Measurements from ENCODE around the gene NDOR1. TPM values are rescaled to one million over a fixed set of nuclear protein-coding genes. Genes with fewer than 3 reads are reported as not detected.
"Not testable (repeated sequence)": the region's sequence is repeated elsewhere in the genome, so short reads cannot be mapped to it uniquely, and the experiment has no call there.

NDOR1 gene
- total RNA-seq, 3 donors from 2014 or later (not counting 1 experiment from before 2014, with no cell fraction given) = 31.1 to 36.0 (median 31.9) TPM

DNA sequence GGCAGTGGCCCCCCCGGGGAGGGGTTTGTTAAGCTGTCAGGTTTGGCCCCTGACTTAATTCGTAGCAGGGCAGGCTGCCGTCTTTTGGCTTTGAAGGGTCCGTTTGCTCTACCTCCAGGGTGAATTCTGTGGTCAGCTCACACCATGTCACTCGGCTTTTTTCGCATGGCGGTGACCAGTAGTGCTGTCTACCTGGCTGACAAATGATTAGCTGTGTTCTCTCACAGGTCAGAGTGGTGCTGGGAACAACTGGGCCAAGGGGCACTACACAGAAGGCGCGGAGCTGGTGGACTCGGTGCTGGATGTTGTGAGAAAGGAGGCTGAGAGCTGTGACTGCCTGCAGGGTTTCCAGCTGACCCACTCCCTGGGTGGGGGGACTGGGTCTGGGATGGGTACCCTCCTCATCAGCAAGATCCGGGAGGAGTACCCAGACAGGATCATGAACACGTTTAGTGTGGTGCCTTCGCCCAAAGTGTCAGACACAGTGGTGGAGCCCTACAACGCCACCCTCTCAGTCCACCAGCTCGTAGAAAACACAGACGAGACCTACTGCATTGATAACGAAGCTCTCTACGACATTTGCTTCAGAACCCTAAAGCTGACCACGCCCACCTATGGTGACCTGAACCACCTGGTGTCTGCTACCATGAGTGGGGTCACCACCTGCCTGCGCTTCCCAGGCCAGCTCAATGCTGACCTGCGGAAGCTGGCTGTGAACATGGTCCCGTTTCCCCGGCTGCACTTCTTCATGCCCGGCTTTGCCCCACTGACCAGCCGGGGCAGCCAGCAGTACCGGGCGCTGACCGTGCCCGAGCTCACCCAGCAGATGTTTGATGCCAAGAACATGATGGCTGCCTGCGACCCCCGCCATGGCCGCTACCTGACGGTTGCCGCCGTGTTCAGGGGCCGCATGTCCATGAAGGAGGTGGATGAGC is 37.0 kb downstream of the NDOR1 start:
- peaks cover 38% of the 10 kb centered on the region for H3K4me1 ChIP-seq (ENCODE audit: control insufficient read depth, insufficient read depth, low read length)
- H3K27me3 ChIP-seq (ENCODE audit: control insufficient read depth, insufficient read depth, low read length) = no peaks in the 10 kb centered on the region
- TF ChIP-seq, protein P1, sequence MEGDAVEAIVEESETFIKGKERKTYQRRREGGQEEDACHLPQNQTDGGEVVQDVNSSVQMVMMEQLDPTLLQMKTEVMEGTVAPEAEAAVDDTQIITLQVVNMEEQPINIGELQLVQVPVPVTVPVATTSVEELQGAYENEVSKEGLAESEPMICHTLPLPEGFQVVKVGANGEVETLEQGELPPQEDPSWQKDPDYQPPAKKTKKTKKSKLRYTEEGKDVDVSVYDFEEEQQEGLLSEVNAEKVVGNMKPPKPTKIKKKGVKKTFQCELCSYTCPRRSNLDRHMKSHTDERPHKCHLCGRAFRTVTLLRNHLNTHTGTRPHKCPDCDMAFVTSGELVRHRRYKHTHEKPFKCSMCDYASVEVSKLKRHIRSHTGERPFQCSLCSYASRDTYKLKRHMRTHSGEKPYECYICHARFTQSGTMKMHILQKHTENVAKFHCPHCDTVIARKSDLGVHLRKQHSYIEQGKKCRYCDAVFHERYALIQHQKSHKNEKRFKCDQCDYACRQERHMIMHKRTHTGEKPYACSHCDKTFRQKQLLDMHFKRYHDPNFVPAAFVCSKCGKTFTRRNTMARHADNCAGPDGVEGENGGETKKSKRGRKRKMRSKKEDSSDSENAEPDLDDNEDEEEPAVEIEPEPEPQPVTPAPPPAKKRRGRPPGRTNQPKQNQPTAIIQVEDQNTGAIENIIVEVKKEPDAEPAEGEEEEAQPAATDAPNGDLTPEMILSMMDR (IDR thresholded peaks at IDR 0.05) = no peak
- 87% methylated on average over 36 of the region's 36 CpGs for WGBS (ENCODE audit: insufficient coverage)
- H3K27ac ChIP-seq (ENCODE audit: low read length) = no peak overlapping the region
- Mint-ChIP-seq H3K36me3 (no peaks in the 10 kb centered on the region), H3K4me3 (peak overlapping the region; percentile 80), H3K27me3 (ENCODE audit: low read depth in 2 of 2) (peaks cover 0 to 4% of the 10 kb centered on the region in 2 donors), H3K4me1 (peaks cover 19 to 32% of the 10 kb centered on the region in 2 donors), H3K9me3 (no peaks in the 10 kb centered on the region), H3K27ac (peak overlapping the region; percentile 86 to 94)
- DNase-seq = no peak
- intact Hi-C loops (cut with micrococcal nuclease) = loop anchor here (5.0 kb wide), 2 partner anchors 40 to 450 kb away; partner anchors contain the start of genes TMEM141 and TPRN
- peaks cover 17% of the 10 kb centered on the region for H3K36me3 ChIP-seq (ENCODE audit: control insufficient read depth, insufficient read depth, low read length)
- no peak for ATAC-seq
- H3K9me3 ChIP-seq (ENCODE audit: control insufficient read depth, insufficient read depth, low read length) = no peaks in the 10 kb centered on the region
- H3K4me3 ChIP-seq (ENCODE audit: low read length) = peak overlapping the region; percentile 39

DNA sequence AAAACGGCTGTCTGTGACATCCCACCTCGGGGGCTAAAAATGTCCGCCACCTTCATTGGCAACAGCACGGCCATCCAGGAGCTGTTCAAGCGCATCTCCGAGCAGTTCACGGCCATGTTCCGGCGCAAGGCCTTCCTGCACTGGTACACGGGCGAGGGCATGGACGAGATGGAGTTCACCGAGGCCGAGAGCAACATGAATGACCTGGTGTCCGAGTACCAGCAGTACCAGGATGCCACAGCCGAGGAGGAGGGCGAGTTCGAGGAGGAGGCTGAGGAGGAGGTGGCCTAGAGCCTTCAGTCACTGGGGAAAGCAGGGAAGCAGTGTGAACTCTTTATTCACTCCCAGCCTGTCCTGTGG is 37.7 kb downstream of the NDOR1 start:
- peaks cover 19 to 30% of the 10 kb centered on the region in 2 donors for H3K4me1 Mint-ChIP-seq
- not testable (repeated sequence) for H3K36me3 Mint-ChIP-seq; H3K27ac ChIP-seq (ENCODE audit: low read length); ATAC-seq; H3K27me3 ChIP-seq (ENCODE audit: control insufficient read depth, insufficient read depth, low read length); H3K9me3 Mint-ChIP-seq; H3K27ac Mint-ChIP-seq; H3K4me3 ChIP-seq (ENCODE audit: low read length); H3K4me3 Mint-ChIP-seq; H3K27me3 Mint-ChIP-seq (ENCODE audit: low read depth in 2 of 2); DNase-seq; H3K9me3 ChIP-seq (ENCODE audit: control insufficient read depth, insufficient read depth, low read length)
- H3K36me3 ChIP-seq (ENCODE audit: control insufficient read depth, insufficient read depth, low read length) = peaks cover 17% of the 10 kb centered on the region
- intact Hi-C loops (cut with micrococcal nuclease) = loop anchor here (5.0 kb wide), 2 partner anchors 41 to 451 kb away; partner anchors contain the start of genes TMEM141 and TPRN
- peaks cover 33% of the 10 kb centered on the region for H3K4me1 ChIP-seq (ENCODE audit: control insufficient read depth, insufficient read depth, low read length)
- 95% methylated on average over 17 of the region's 18 CpGs for WGBS (ENCODE audit: insufficient coverage)

DNA sequence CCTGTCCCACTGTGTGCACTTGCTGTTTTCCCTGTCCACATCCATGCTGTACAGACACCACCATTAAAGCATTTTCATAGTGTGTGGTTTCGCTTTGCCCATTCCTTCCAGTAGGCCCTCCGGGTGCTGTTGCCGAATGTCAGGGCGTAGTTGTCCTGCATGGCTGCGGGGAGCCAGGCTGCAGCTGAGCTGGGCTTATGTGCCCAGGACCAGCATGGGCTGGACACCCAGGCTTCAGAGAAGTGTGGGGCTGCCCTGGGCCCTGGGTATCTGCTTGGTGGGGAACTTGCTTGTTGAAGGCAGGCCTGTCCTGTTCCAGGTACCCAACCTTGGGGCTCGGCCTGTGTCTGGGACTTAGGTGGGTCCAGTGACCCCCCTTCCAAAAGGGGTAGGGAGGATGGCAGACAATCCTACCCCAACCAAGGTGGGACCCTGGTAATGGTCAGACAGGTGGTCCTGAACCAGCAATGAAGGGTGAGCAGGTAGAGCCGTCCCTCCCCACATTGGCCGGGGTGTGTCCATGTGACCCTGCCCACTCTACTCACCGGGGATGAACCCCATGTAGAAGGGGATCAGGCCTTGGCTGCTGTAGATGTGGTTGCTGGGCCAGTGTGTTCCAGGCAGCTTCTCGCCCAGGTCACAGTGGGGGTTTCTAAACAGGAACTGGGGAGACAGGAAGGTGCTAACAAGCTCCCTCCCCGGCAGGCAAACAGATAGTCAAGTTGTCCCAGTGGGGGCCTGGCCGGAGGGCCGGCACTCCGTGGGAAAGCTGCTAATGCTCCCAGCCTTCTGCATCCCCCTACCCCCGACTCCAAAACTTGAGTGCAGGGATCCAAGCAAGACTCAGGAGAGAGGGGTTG is 38.4 kb downstream of the NDOR1 start:
- no peaks in the 10 kb centered on the region for H3K9me3 ChIP-seq (ENCODE audit: control insufficient read depth, insufficient read depth, low read length)
- Mint-ChIP-seq H3K4me1 (peaks cover 19 to 29% of the 10 kb centered on the region in 2 donors), H3K27me3 (ENCODE audit: low read depth in 2 of 2) (peaks cover 0 to 4% of the 10 kb centered on the region in 2 donors), H3K9me3 (no peaks in the 10 kb centered on the region), H3K36me3 (no peaks in the 10 kb centered on the region), H3K27ac (peak overlapping the region in 1 of 2 donors; percentile 54), H3K4me3 (no peak overlapping the region)
- no peaks in the 10 kb centered on the region for H3K27me3 ChIP-seq (ENCODE audit: control insufficient read depth, insufficient read depth, low read length)
- H3K36me3 ChIP-seq (ENCODE audit: control insufficient read depth, insufficient read depth, low read length) = peaks cover 17% of the 10 kb centered on the region
- peaks cover 27% of the 10 kb centered on the region for H3K4me1 ChIP-seq (ENCODE audit: control insufficient read depth, insufficient read depth, low read length)
- intact Hi-C loops (cut with micrococcal nuclease) = loop anchor here (5.0 kb wide), 2 partner anchors 42 to 452 kb away; partner anchors contain the start of genes TMEM141 and TPRN
- DNase-seq (no peak), ATAC-seq (no peak)
- TF ChIP-seq, protein P1 (IDR thresholded peaks at IDR 0.05) = no peak
- no peak overlapping the region for H3K27ac ChIP-seq (ENCODE audit: low read length)
- no peak overlapping the region for H3K4me3 ChIP-seq (ENCODE audit: low read length)
- 86% methylated on average over 15 of the region's 15 CpGs for WGBS (ENCODE audit: insufficient coverage)
